GM04504 (cell line): Measurements from ENCODE around the gene GPR158.

Experiments used
- DNase-seq: peaks from one replicate; pipeline ENCODE4 v3.0.0-alpha.2; 2012; ENCODE audit warnings: low read depth

Gene GPR158

GRCh38 chr10:25501912-25502311, 327.1 kb downstream of the GPR158 start:
- DNase-seq: no peak

- DNase-seq: no peak
Observed at GRCh38 chr10:25502453-25502852, 327.7 kb downstream of the GPR158 start.

GRCh38 chr10:25504306-25504705, 329.5 kb downstream of the GPR158 start:
- no peak for DNase-seq

- DNase-seq: no peak
Observed at GRCh38 chr10:25504838-25505237, 330.0 kb downstream of the GPR158 start.

- no peak for DNase-seq
Observed at GRCh38 chr10:25505466-25505865, 330.7 kb downstream of the GPR158 start.

GRCh38 chr10:25506821-25507335, 332.1 kb downstream of the GPR158 start:
- no peak for DNase-seq

GRCh38 chr10:25508112-25508815, 333.5 kb downstream of the GPR158 start:
- no peak for DNase-seq

GRCh38 chr10:25509151-25509550, 334.4 kb downstream of the GPR158 start:
- no peak for DNase-seq

- no peak for DNase-seq
Observed at GRCh38 chr10:25522294-25522693, 347.5 kb downstream of the GPR158 start.

- DNase-seq: no peak
Observed at GRCh38 chr10:25522946-25523608, 348.3 kb downstream of the GPR158 start.

GRCh38 chr10:25530306-25530705, 355.5 kb downstream of the GPR158 start:
- no peak for DNase-seq

- DNase-seq: no peak
Observed at GRCh38 chr10:25531457-25532061, 356.8 kb downstream of the GPR158 start.

- DNase-seq: no peak
Observed at GRCh38 chr10:25532213-25532612, 357.4 kb downstream of the GPR158 start.

- DNase-seq: no peak
Observed at GRCh38 chr10:25536027-25536426, 361.2 kb downstream of the GPR158 start.

- DNase-seq: no peak
Observed at GRCh38 chr10:25547382-25547781, 372.6 kb downstream of the GPR158 start.

GRCh38 chr10:25552283-25552919, 377.6 kb downstream of the GPR158 start:
- no peak for DNase-seq

- no peak for DNase-seq
Observed at GRCh38 chr10:25555865-25556264, 381.1 kb downstream of the GPR158 start.

GRCh38 chr10:25556457-25556856, 381.7 kb downstream of the GPR158 start:
- DNase-seq: no peak

GRCh38 chr10:25557136-25557535, 382.3 kb downstream of the GPR158 start:
- DNase-seq: no peak

GRCh38 chr10:25561758-25562157, 387.0 kb downstream of the GPR158 start:
- no peak for DNase-seq

GRCh38 chr10:25562547-25562946, 387.7 kb downstream of the GPR158 start:
- DNase-seq: no peak

- DNase-seq: no peak
Observed at GRCh38 chr10:25564351-25564750, 389.6 kb downstream of the GPR158 start.

- DNase-seq: no peak
Observed at GRCh38 chr10:25565570-25565969, 390.8 kb downstream of the GPR158 start.
